GM21825 (cell line): ENCODE data around the gene CUX1.
"Not testable (repeated sequence)": the region's sequence is repeated elsewhere in the genome, so short reads cannot be mapped to it uniquely, and the experiment has no call there.

ENCODE experiments used
- ATAC-seq: cut with Tn5 transposase; IDR thresholded peaks from one replicate; pipeline ENCODE4 v1.9.1; 2021; ENCODE audit warnings: mild to moderate bottlenecking, moderate library complexity; ENCODE audit not compliant: unreplicated experiment

The CUX1 gene

DNA sequence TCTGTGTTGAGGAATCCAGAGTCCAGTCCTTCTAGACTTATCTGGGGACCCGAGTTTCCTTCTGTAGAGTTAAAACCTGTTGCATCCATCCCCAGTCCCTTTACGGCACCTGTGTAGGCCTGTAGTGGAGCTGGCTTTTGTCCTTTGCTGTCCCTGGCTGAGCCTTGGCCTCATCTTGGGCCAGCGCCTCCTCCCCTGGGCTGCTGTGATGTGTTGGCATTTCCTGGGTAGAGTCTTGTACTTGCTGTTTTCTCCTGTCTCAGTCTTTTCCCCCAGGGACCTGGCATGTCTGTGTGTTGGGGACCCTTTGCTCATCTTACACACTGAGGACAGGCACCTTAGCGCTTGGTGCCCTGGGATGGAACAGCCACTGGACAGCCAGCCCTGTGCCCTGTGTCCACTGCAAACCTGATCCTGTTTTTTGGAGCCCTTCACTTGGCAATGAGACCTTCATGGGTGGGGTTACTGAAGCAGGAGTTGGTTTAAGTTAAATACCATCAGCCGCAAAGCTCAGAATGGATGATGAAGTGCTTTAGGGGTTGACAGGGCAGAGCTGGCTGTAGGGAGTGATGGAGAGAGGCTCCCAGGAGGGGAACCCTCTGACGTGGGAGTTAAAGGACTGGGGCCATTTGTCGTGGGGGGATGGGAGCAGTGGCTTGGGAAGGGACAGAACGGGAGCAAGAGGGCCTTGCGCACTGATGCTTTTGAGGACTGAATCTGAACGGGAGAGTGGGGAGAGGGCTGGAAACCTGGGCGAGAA, 50.9 kb downstream of the CUX1 start:
- no peak for ATAC-seq

DNA sequence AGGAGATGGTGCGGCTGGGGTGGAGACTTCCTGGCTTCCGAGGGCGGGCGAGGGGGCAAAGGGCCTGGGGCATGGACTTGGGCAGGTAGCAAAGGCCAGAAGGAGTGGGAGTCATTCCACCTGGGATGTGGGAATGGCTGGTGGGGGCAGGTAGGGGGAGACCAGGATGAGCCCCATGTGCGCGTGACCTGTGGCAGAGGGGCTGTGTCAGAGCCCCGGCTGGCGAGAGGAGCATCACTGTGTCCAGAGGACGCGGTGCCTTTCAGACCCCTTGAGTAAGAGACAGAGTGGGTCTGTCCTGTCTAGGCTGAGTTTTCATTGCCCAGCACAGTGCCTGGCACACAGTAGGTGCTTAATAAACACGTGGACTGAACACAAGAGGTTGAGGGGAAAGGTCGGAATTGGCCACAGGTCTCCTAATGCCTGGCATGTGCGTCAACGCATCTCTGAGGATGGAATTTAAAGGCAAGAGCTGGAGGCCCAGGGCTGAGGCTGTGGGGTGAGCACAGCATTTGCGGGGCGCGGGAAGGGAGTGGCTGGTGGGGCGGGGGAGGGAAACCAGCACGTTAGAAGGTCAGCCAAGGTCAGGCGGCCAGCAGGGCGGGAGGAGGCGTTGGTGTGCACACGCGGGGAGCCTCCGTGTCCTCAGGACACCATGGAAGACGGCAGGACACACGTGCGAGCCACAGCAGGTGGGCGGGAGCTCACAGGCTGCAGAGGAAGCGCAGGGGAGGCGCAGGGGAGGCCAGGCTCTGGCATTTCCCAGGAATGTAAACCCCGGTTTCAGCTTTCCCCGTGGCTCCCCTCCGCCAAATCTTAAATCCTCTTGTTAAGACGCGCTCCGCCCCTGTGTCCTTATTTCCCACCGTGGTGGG, 51.8 kb downstream of the CUX1 start:
- no peak for ATAC-seq

DNA sequence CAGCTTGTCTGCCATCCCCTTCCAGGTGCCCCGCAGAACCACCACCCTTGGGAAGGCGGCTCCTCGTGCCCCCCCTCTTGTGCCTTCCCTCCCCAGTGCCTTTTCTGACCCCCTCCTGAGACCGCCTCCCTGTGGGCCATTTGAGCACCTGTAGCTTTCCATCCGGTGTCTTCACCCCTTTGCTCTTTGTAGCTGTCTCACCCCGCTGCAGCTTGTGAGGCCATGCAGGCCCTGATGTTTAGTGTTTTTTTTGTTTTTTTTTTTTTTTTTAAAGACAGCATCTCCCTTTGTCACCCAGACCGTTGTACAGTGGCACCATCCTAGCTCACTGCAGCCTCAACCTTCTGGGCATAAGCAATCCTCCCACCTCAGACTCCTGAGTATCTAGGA, 52.5 kb downstream of the CUX1 start:
- ATAC-seq: no peak

DNA sequence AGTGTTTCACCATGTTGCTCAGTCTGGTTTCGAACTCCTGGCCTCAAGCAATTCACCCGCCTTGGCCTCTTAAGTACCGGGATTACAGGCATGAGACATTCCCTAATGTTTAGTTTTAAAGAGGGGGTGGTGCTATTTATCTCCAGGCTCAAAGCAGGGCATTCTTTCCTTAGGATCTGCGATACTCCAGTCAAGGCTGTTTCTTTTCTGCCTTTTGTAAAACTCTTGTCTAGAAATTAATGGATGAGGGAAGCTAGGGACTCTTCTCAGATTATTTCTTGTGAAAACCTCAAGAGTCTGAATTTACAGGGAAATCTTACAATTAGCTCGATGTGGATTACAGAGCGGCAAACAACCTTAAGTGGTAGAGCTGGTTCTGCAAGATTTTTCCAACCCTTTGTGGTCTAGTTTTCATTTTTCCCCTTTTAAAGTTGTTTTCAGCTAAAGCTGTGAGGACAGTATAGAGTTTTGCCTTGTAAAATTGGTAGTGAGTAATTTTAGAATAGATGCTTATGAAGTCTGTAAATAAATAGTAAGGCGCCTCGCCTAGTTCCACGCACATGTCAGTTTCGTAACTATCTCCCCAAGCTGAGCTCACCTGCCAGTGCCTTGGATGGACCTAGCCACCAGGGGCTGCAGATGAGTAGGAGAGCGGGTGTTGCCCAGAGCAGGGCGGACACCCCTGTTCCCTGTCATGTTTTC, 53.1 kb downstream of the CUX1 start:
- no peak for ATAC-seq

DNA sequence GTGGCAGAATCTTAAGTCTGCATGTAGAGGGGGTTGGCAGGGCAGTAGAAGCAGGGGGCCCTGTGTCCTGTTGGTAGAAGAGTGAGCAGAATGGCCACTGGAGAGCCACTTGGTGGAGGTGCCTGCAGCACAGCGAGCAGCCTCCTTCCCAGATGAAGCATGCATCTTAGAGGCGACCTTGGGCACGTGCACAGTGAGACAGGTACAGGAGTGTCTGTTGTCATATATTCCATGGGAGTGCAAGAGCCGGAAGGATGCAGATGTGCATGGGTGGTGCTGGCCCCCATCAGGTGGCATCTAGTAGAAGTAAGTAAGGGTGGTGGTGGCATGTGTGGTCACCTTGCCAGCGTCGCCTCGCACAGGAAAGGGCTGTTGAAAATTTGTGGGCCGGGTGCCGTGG, 53.9 kb downstream of the CUX1 start:
- no peak for ATAC-seq

DNA sequence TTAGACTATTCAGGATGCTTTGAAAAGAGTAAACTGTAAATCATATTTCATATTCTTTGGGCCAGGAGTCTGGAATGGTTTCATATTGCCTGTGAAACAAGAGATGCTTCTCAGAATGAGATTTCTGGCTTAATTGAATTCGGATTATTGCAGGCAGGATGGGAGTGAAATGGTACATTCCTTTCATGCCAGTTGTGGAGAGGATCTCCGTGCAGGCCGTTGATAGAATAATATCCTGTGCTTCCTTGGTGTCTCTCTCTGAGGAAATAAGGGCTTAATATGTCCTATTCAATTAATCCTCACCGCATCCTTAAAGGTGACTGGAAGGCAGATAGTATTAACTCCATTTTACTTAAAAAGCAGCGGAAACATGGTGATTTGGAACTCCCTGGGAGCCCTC, 56.6 kb downstream of the CUX1 start:
- no peak for ATAC-seq

DNA sequence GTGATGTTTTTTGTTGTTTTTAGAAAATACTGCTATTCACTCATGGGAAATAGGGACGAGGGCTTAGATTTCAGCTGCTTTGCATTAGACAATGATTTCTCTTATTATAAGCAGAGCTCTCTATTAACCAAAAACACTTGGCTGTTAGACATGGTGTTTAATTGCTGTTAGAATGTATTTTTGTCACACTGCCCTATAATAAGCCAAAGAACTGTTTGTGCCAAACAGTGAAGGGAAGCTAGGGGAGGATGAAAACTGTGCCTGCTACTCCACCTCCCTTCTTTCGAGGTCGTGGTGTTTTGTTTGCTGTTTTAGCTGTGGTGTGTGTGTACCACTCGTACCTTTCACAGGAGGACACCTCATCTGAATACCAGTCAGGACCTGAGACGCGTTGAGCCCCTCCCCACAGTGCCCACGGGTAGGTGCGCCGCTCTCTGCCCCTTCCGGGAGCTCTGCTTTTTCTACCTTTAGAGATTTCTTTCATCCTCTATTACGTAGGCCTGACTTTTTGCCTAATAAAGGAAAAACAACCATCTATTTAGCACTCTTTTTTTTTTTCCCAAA, 57.9 kb downstream of the CUX1 start:
- no peak for ATAC-seq

DNA sequence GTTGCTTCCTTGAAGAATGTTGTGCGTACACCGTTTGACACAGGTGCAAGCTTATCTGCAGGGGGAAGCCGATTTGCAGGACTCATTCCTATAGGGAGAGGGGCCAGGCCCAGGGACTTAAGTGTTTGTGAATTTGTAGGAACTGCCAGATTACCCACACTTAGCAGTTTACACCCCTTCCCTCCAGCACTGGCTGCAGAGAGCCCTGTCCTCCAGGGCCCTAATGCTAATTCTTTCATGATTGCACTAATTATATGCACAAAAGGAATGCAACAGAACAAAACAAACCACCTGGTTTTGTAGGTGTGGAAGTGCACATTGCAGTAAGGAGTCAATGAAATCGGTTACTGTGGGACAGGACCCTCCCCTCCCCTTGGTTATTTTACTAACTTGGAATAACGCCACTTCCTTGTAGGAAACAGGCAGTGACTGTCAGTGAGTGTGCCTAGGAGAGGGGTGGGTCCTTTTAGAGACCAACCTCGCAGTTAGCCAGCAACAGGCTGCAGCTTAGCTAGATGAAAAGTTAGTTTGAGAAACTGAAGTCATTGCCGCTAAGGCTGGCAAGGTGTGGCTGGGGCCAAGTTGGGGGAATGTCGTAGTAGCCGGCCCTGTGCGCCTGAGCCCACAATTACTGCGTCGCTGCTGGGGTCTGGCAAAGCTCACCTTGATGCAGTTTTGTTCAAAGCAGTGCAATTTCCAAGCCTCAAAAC, 60.6 kb downstream of the CUX1 start:
- no peak for ATAC-seq

DNA sequence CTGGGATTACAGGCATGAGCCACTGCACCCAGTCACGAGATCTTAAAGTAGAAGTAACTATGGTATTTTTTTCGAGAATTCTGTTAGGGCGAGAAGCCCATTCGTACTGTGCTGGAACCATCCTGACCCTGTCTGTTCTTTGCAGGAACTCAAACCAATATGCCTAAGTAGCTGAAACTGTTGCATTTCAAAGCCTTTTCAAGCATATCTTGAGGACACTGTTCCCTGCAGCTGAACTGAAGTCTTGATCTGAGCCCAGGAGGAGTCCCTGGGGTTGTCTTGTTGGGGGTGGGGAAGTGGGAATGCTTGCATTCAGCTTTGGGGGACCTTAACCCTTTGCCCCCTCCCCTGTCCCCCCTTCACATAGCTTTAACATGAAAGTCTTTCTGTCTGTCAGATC, 61.5 kb downstream of the CUX1 start:
- ATAC-seq: no peak

DNA sequence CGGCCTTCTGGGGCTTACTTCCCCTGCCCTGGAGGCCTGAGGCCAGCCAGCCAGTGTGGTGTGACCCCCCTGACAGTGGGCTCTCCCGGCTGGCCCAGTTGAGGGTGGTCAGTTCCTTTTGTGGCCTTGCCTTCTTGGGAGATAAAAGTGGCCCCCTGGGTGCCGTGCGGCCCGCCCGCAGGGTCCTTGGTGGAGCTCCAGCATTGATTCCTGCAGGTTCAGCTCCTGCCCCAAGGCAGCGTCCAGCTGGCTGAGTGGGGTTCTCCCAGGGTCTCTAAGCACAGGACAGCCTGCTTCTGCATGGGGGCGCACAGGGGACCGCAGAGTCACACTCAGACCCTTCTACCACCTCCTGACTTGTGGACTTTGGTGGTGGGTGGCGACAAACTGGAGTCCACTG, 62.1 kb downstream of the CUX1 start:
- no peak for ATAC-seq

DNA sequence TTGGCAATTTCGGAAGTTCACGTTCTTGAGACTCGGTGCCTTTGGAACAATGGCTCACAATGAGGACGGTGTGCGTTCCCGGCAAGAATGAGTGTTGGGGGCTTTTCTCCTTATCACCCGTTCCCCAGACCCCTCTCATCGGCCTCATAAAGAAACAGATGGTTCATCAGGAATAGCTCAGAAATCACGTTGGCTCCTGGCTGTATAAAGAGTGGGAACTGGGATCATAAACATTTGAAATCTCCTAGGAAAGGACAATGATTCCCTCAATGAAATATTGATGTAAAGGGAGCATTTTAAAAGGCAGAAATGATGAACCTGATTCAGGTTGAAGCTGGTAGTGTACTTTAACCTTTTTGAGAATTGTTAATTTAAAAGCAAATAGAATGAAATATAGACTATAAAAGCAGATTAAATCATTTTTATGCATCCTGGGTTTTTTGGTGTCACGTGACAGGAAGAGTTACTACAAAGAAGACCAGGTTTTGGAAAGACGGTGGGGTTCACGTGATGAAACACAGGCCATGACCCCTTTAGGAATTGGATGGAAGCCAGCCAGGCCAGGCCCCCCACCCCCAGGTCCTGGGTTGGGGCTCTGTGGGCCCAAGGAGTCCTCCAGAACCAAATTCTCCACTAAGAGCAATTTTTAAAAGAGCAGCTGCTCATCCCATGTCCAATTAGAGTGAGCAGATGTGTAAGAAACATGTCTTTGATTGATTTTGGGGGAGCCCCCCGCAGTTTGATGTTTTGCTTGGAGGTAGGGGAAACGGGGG, 63.0 kb downstream of the CUX1 start:
- no peak for ATAC-seq

DNA sequence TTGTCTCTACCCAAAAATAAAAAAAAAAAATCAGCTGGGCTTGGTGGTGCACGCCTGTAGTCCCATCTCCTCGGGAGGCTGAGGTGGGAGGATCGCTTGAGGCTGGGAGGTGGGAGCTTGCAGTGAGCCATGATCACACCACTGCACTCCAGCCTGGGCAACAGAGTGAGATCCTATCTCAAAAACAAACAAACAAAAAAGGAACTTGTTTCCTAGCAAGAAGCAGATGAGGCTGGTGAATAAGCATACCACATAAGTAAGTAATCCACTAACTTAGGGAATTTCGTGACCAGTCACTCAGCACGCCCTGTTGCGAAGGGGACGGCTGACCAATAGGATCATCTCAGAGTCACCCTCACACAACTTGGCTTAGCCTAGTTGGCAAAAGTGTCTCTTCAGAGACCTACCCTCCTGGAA, 64.6 kb downstream of the CUX1 start:
- no peak for ATAC-seq

DNA sequence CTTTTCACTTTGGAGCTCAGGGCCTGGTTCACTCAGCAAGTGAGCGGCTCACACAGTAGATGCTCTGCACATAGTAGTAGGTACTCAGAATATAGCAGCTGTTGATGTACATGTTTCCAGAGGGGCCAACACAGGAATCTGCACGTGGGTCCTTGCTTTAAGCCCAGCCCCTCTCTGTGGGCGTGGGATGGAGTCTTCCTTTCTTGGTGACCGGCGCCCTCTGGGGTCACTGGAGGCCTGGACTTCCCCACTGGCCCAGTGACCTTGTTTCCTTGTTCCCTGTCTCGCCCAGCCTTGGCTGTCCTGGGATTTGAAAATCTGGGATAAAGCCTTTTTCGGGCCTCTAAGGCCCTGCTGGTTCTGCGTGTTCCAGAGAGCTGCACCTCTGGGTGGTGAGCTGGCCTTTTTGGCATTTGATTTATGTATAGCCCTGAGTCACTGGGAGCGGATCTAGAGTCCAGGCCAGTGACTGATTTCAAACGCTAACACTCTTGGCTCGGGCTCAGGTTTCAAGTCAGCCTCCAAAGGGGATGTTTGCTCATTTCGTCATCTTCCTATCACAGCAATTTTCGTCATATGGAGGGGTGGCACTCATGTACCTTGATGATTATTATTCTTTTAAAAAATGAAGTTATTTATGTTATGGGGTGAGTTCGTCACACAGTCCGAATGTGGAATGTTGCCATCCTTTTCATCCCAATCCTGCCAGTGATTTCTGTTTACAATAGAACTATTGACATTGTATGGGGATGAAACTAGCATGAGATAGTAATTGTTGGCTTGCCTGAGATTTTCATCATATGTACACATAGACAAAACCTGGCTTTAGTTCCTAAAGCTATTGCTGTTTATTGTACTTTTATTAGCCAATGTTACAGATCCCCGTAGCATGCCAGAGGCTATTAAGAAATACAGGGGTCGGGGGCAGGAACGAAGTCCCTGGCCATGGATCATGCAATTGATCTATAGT, 65.5 kb downstream of the CUX1 start:
- ATAC-seq: no peak

DNA sequence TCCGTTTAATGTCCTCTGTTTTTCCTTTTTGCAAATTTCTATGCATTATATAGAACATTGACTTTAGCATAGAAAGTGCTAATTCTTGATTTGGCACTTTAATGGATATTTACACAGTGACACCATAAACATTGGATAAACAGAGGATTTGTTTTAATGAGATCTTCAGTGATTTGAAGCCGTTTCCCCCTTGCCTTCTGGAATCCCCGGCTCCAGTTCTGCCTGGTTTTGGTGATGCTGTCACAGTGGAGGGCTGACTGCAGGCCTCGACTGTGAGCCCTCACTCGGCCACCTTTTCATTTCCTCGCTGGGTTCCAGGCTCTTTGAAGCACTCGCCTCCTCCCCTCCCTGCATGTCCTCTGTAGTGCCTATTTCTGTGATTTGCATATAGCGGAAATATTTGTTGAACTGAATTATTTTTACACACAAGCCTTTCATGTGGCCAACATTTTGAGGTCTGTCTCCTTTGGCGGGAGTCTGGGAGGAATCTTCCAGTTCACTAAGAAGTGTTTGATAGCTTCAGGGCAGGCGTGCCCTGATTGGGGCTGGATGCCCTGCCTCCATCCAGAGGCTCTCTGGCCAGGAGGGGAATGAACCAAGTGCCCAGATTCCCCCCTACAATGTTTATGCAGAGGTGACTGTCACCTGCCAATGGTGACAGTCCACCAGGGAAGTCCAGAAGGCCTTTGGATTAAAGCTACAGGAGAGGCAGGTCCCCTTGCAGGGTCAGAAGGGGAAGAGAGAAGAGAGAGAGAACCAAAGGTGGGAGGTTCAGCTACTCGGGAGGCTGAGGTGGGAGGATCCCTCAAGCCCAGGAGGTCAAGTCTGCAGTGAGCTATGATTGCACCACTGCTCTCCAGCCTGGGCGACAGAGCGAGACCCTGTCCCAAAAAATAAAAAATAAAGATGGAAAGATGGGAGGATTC, 67.5 kb downstream of the CUX1 start:
- no peak for ATAC-seq

DNA sequence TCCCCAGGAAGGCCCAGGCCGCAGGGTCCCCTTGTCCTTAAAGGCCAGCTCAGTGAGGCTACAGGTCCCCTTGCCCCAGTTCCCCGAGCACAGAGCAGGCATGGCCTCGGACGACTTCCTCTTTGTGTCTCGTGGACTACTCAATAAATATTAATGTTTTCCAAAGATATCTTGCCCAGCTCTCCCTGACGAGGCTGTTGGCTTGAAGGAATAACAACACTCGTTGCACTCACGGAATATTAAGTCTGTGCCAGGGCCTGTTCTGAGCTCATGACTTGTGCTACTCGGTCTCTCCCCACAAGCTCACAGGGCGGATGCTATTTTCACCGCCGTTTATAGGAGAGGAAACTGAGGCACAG, 68.2 kb downstream of the CUX1 start:
- ATAC-seq: no peak

DNA sequence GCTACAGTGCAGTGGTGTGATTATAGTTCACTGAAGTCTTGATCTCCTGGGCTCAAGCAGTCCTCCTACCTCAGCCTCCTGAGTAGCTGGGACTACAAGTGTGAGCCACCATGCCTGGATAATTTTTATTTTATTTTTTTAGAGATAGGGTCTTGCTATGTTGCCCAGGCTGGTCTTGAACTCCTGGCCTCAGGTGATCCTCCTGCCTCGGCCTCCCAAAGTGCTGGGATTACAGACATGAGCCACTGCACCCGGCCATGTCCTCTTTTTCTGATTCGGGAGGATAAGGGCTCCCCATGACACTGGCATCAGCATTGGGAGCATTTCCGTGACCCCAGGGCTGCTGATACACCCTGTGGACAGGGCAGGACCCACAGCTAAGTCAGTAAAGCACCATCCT, 69.9 kb downstream of the CUX1 start:
- not testable (repeated sequence) for ATAC-seq

DNA sequence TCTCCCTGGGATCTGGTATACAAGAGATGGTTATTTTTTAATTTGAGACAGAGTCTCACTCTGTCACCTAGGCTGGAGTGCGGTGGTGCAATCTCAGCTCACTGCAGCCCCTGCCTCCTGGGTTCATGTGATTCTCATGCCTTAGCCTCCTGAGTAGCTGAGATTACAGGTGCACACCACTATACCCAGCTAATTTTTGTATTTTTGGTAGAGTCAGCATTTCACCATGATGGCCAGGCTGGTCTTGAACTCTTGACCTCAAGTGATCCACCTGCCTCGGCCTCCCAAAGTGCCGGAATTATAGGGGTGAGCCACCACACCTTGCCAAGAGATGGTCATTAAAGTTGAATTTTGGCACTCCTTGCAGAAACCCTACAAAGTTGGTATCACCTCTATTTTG, 71.1 kb downstream of the CUX1 start:
- not testable (repeated sequence) for ATAC-seq
